ENCODE measurements around the gene KCNJ15. TPM values are rescaled to one million over a fixed set of nuclear protein-coding genes. Genes with fewer than 3 reads are reported as not detected.
"Not testable (repeated sequence)": the region's sequence is repeated elsewhere in the genome, so short reads cannot be mapped to it uniquely, and the experiment has no call there.

Gene KCNJ15
- total and polyA plus RNA-seq, 2 donors (not counting 1 experiment from before 2014, with no cell fraction given): 0.44 to 0.83 TPM

DNA sequence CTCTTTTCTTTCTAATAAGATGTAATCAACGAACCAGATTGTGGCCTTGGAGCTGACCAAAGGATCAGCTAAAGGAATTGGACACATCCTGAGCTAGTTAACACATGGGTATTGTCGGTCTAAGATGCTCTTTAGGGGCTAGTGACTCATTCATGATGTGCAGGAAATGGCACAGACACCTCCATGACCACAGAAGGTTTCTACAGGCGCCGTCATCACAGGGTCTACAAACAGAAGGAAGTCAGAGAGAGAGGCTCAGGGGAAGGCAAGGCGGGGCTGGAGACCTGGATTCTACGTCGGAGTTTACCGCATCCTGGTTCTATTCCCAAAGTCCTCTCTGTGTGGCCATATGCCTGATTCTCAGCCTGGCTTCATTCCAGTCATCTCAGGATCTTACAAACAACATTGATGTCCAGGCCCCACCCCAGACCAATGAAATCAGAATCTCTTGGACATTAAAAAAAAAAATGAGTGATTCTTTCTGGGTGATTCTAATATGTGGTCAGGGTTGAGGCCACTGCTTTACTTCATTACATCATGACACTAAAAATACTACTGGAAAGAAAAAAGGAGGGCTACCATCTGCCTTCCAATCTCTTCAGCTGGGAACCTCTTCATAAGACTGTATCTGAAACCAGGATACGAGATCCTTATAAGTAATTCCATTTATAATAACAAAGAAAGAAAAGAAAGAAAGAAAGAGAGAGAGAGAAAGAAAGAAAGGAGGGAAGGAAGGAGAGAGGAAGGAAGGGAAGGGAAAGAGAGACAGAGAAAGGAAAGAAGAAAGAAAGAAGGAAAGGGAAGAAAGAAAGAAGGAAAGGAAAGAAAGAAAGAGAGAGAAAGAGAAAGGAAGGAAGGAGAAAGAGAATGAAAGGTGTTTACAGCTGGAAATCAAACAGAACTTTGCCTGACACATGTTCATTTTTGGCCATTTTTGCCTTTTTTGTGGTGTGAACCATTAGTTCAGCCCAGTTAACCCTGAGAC is 11.6 kb upstream of the KCNJ15 start:
- Histone ChIP-seq H3K27me3 (ENCODE audit: control insufficient read depth, insufficient read depth, low read length) (no peaks in the 10 kb centered on the region), H2AFZ (ENCODE audit: low read length) (no peak overlapping the region), H3K79me2 (ENCODE audit: control insufficient read depth, insufficient read depth, low read length) (no peaks in the 10 kb centered on the region), H3K4me3 (replicated peaks in 1 of 4; ENCODE audit: control extremely low read depth in 1 of 4, insufficient read depth in 1 of 4, low read depth in 3 of 4, low read length in 4 of 4) (no peak overlapping the region), H4K20me1 (ENCODE audit: control insufficient read depth, extremely low read depth, insufficient read depth, low read length) (no peaks in the 10 kb centered on the region), H3K27ac (ENCODE audit: insufficient read depth, low read length) (peak overlapping the region; percentile 38), H3K9ac (ENCODE audit: insufficient read depth, low read length) (no peak overlapping the region), H3K36me3 (ENCODE audit: control insufficient read depth, insufficient read depth, low read length) (no peaks in the 10 kb centered on the region), H3K4me2 (ENCODE audit: extremely low read depth, insufficient read depth, low read length) (no peak overlapping the region), H3K4me1 (ENCODE audit: control insufficient read depth, extremely low read depth, insufficient read depth, low read length) (peaks cover 2% of the 10 kb centered on the region), H3K9me3 (ENCODE audit: control insufficient read depth, insufficient read depth, low read depth, low read length) (no peaks in the 10 kb centered on the region)
- DNase-seq (ENCODE audit: low read depth in 2 of 2): peak; percentile 82 to 100
- no peak for TF ChIP-seq EZH2 (IDR thresholded peaks at IDR 0.05; ENCODE audit: low read length, missing control alignments)
- TF ChIP-seq, protein P1, sequence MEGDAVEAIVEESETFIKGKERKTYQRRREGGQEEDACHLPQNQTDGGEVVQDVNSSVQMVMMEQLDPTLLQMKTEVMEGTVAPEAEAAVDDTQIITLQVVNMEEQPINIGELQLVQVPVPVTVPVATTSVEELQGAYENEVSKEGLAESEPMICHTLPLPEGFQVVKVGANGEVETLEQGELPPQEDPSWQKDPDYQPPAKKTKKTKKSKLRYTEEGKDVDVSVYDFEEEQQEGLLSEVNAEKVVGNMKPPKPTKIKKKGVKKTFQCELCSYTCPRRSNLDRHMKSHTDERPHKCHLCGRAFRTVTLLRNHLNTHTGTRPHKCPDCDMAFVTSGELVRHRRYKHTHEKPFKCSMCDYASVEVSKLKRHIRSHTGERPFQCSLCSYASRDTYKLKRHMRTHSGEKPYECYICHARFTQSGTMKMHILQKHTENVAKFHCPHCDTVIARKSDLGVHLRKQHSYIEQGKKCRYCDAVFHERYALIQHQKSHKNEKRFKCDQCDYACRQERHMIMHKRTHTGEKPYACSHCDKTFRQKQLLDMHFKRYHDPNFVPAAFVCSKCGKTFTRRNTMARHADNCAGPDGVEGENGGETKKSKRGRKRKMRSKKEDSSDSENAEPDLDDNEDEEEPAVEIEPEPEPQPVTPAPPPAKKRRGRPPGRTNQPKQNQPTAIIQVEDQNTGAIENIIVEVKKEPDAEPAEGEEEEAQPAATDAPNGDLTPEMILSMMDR (conservative IDR thresholded peaks at IDR 0.05 in 1 of 2, IDR thresholded peaks at IDR 0.05 in 1 of 2; ENCODE audit: low read depth in 1 of 2, low read length in 2 of 2): no peak

- Histone ChIP-seq H3K4me3 (replicated peaks in 1 of 4; ENCODE audit: control extremely low read depth in 1 of 4, insufficient read depth in 1 of 4, low read depth in 3 of 4, low read length in 4 of 4) (no peak overlapping the region), H2AFZ (ENCODE audit: low read length) (no peak overlapping the region), H4K20me1 (ENCODE audit: control insufficient read depth, extremely low read depth, insufficient read depth, low read length) (no peaks in the 10 kb centered on the region), H3K9ac (ENCODE audit: insufficient read depth, low read length) (no peak overlapping the region), H3K79me2 (ENCODE audit: control insufficient read depth, insufficient read depth, low read length) (no peaks in the 10 kb centered on the region), H3K9me3 (ENCODE audit: control insufficient read depth, insufficient read depth, low read depth, low read length) (no peaks in the 10 kb centered on the region), H3K27ac (ENCODE audit: insufficient read depth, low read length) (no peak overlapping the region), H3K27me3 (ENCODE audit: control insufficient read depth, insufficient read depth, low read length) (no peaks in the 10 kb centered on the region), H3K4me2 (ENCODE audit: extremely low read depth, insufficient read depth, low read length) (no peak overlapping the region), H3K36me3 (ENCODE audit: control insufficient read depth, insufficient read depth, low read length) (no peaks in the 10 kb centered on the region), H3K4me1 (ENCODE audit: control insufficient read depth, extremely low read depth, insufficient read depth, low read length) (peaks cover 2% of the 10 kb centered on the region)
- no peak for TF ChIP-seq EZH2 (IDR thresholded peaks at IDR 0.05; ENCODE audit: low read length, missing control alignments)
- TF ChIP-seq, protein P1 (conservative IDR thresholded peaks at IDR 0.05 in 1 of 2, IDR thresholded peaks at IDR 0.05 in 1 of 2; ENCODE audit: low read depth in 1 of 2, low read length in 2 of 2): no peak
- no peak for DNase-seq (ENCODE audit: low read depth in 2 of 2)
These were observed 10.3 kb upstream of the KCNJ15 start for GRCh38 chr21:38246511-38246910.

DNA sequence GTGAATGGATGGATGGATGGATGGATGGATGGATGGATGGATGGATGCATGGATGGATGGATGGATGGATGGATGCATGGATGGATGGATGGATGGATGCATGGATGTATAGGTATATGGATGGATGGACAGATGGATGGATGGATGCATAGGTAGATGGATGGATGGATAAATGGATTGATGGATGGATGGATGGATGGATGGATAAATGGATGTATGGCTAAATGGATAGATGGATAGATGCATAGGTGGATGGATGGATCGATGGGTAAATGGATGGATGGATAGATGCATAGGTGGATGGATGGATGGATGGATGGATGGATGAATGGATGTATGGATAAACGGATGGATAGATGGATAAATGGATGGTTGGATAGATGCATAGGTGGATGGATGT is 9.7 kb upstream of the KCNJ15 start:
- H2AFZ ChIP-seq (ENCODE audit: low read length); H3K27me3 ChIP-seq (ENCODE audit: control insufficient read depth, insufficient read depth, low read length); H3K4me2 ChIP-seq (ENCODE audit: extremely low read depth, insufficient read depth, low read length); DNase-seq (ENCODE audit: low read depth in 2 of 2); H3K36me3 ChIP-seq (ENCODE audit: control insufficient read depth, insufficient read depth, low read length); H3K79me2 ChIP-seq (ENCODE audit: control insufficient read depth, insufficient read depth, low read length); H4K20me1 ChIP-seq (ENCODE audit: control insufficient read depth, extremely low read depth, insufficient read depth, low read length); H3K4me3 ChIP-seq (replicated peaks in 1 of 4; ENCODE audit: control extremely low read depth in 1 of 4, insufficient read depth in 1 of 4, low read depth in 3 of 4, low read length in 4 of 4); H3K9me3 ChIP-seq (ENCODE audit: control insufficient read depth, insufficient read depth, low read depth, low read length); H3K27ac ChIP-seq (ENCODE audit: insufficient read depth, low read length); H3K4me1 ChIP-seq (ENCODE audit: control insufficient read depth, extremely low read depth, insufficient read depth, low read length); H3K9ac ChIP-seq (ENCODE audit: insufficient read depth, low read length): not testable (repeated sequence)
